Activated naive CD8-positive, alpha-beta T cell treated with anti-CD3 and anti-CD28 coated beads, Interleukin-2, amount 50 U/mL, for 24 hours (primary cell): Measurements from ENCODE around the gene IRF8.
"Not testable (repeated sequence)": the region's sequence is repeated elsewhere in the genome, so short reads cannot be mapped to it uniquely, and the experiment has no call there.

Experiments
- ATAC-seq: fragments of 150-1000 bp; cut with Tn5 transposase; one replicate; pipeline ENCODE4 v1.10.0; 2021
- DNase-seq: peaks from one replicate; pipeline ENCODE4 v3.0.0; 2021
- H3K27ac Mint-ChIP-seq: one replicate; pipeline ENCODE4 v1.8.0; 2021; ENCODE audit warnings: mild to moderate bottlenecking, mixed read lengths
- H3K27me3 Mint-ChIP-seq: one replicate; pipeline ENCODE4 v1.8.0; 2021; ENCODE audit warnings: mixed read lengths
- H3K36me3 Mint-ChIP-seq: one replicate; pipeline ENCODE4 v1.8.0; 2021; ENCODE audit warnings: low read depth, mixed read lengths
- H3K4me1 Mint-ChIP-seq: one replicate; pipeline ENCODE4 v1.8.0; 2021; ENCODE audit warnings: mixed read lengths
- H3K4me3 Mint-ChIP-seq: one replicate; pipeline ENCODE4 v1.8.0; 2021; ENCODE audit warnings: mild to moderate bottlenecking, moderate library complexity, mixed read lengths
- H3K9me3 Mint-ChIP-seq: one replicate; pipeline ENCODE4 v1.8.0; 2021; ENCODE audit warnings: mixed read lengths

IRF8 gene

DNA sequence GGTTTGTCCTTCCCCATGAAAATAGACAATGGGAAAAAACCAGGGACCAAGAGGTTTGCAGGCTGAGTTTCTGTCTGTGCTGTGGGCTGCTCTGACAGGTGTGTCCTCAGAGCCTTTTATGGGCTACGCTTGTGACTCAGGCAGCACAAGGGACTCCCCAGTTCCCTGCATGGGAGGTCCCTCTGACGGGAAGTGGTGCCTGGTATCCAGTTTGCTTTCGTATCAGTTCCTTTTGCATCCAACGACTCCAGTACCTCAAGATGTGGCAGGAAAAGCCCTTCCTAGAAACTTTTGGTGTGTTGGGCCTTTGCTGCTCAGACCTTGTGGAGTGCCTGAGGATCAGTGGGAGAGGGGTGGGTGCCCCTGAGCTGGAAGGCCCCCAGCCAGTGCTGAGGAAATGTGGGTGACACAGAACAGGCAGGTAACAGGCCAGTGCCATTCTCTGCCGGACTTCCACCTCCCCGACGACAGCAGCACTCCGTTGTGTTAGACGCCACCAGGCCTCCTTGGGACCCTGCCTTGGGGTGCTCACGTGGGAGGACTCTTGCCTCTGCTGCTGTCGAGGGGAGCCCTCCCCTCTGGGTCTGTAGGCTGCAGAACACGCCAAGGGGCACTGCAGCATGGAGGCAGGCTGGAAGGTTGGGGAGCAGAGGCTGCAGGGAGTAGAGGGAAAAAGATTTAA, 38.4 kb upstream of the IRF8 start:
- peak; percentile 50 for ATAC-seq
- peaks cover 39% of the 10 kb centered on the region for H3K4me1 Mint-ChIP-seq
- H3K27me3 Mint-ChIP-seq = peaks cover 11% of the 10 kb centered on the region
- no peaks in the 10 kb centered on the region for H3K36me3 Mint-ChIP-seq
- DNase-seq = no peak
- no peak overlapping the region for H3K27ac Mint-ChIP-seq
- H3K4me3 Mint-ChIP-seq = no peak overlapping the region
- peaks cover 8% of the 10 kb centered on the region for H3K9me3 Mint-ChIP-seq

DNA sequence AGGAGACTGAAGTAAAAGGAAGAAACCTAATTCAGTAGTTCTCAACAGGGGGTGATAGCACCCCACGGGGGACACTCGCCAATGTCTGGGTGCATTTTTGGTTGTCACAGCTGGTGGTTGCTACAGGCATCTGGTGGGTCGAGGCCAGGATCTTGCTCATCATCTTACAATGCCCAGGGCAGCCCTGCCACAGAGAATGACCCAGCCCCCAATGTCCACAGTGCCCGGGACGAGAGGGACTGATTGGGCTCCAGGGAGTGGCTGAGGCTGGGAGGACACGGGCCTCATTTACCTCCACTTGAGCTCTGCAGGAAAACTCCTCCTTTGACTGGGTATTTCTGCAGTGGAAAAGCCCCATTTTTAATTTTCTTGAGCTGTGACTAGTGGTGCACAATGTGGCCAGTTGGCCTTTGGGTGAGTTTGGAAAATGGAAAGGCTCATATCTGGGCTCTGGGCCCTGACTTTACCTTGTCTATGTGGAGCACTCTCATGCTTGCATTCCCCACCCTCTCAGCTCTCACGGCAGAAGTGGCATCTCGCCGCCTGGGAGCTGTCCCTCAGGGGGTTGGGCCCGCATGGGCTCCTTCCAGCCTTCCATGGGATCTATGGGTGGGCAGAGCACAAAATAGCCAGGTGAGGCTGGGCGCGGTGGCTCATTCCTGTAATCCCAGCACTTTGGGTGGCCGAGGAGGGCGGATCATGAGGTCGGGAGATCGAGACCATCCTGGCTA, 37.7 kb upstream of the IRF8 start:
- Mint-ChIP-seq H3K27me3 (peaks cover 7% of the 10 kb centered on the region), H3K9me3 (peaks cover 8% of the 10 kb centered on the region), H3K4me3 (no peak overlapping the region), H3K27ac (no peak overlapping the region), H3K4me1 (peaks cover 35% of the 10 kb centered on the region), H3K36me3 (no peaks in the 10 kb centered on the region)
- DNase-seq = no peak
- no peak for ATAC-seq

DNA sequence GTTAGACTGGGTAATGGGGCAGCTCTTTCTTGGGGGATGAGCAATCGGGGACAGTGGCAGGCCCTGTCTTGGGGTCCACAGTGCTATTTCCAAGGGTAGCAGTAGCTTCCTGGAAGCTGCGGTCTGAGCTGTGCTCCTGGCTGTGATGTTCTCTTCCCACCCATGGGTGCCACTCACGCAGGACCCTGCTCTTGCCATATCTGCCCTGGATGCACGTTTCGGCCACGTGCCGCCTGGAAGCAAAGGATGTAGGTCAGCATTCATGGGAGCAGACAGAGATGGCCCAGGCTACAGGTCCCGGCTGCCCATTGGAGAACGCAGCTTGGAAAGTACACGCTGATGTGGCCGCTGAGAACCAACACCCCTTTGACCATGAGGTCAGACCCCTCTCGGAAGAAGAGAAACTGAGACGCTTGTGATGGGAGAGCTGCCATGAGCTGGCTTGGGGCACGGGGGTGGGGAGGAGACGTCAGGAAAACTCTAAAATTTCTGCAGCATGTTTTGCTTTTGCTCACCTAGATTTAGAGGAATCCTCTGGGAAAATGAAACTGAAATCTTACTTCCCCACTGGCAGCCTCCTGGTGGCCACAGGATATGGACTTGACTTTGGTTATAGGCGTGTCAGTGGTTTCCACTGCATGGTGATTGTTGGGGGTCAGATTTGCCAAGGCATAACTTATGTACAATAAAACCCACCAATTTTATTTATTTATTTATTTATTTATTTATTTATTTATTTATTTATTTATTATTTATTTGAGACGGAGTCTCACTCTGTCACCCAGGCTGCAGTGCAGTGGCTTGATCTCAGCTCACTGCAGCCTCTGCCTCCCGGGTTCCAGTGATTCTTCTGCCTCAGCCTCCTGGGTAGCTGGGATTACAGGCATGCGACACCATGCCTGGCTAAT, 36.2 kb upstream of the IRF8 start:
- H3K36me3 Mint-ChIP-seq = no peaks in the 10 kb centered on the region
- DNase-seq = no peak
- ATAC-seq = no peak
- peaks cover 4% of the 10 kb centered on the region for H3K27me3 Mint-ChIP-seq
- H3K4me3 Mint-ChIP-seq = no peak overlapping the region
- peaks cover 28% of the 10 kb centered on the region for H3K4me1 Mint-ChIP-seq
- peak overlapping the region; percentile 35 for H3K27ac Mint-ChIP-seq
- H3K9me3 Mint-ChIP-seq = peaks cover 8% of the 10 kb centered on the region

DNA sequence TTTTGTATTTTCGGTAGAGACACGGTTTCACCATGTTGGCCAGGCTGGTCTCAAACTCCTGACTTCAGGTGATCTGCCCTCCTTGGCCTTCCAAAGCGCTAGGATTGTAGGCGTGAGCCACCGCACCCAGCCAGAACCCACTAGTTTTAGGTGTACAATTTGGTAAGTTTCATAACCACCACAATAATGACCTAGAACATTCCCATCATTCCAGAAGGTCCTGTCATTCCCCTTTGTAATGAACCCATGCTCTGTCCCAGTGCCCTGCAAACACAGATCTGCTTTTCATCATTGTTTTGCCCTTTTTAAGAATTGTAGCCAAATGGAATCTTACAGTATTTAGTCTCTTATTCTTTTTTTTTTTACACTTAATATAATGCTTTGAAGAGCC, 35.6 kb upstream of the IRF8 start:
- H3K27ac Mint-ChIP-seq = no peak overlapping the region
- H3K4me3 Mint-ChIP-seq = no peak overlapping the region
- DNase-seq (no peak), ATAC-seq (no peak)
- peaks cover 8% of the 10 kb centered on the region for H3K9me3 Mint-ChIP-seq
- no peaks in the 10 kb centered on the region for H3K36me3 Mint-ChIP-seq
- peaks cover 4% of the 10 kb centered on the region for H3K27me3 Mint-ChIP-seq
- H3K4me1 Mint-ChIP-seq = peaks cover 28% of the 10 kb centered on the region

DNA sequence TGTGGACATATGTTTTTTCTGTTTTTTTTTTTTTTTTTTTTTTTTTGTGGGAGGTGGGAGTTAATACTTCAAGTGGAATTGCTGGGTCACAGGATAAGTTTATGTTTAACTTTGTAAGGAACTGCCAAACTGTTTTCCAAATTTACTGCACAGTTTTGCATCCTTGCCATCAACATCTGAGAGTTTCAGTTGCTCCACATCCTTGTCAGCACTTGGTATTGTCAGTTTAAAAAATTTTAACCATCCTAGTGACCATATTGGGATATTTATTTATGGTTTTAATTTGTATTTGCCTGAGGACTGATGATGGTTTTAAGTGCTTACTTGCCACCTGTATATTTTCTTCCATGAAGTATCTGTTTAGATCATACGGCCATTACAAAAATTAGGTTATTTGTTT, 34.0 kb upstream of the IRF8 start:
- Mint-ChIP-seq H3K4me1 (peaks cover 35% of the 10 kb centered on the region), H3K27me3 (no peaks in the 10 kb centered on the region), H3K27ac (no peak overlapping the region), H3K9me3 (peaks cover 8% of the 10 kb centered on the region), H3K4me3 (no peak overlapping the region), H3K36me3 (no peaks in the 10 kb centered on the region)
- DNase-seq (no peak), ATAC-seq (no peak)

DNA sequence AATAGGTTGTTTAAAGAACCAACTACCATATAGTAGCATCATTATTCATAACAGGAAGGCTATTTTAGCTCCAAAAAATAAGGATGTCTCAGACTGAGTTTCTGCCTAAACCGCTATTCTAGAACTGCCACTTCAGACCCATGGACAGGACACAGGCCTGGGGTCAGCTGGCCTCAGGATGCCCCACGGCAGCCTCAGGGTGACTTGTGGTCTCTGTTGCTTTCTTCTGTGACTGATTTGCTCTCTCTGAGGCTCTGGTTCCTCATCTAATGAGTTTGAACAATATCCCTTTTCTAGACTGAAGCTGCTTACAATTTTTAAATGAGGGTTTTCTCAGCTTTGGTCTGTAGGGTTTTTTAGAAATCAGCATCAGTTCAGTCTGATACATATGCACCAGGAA, 31.8 kb upstream of the IRF8 start:
- H3K27ac Mint-ChIP-seq = no peak overlapping the region
- ATAC-seq = no peak

DNA sequence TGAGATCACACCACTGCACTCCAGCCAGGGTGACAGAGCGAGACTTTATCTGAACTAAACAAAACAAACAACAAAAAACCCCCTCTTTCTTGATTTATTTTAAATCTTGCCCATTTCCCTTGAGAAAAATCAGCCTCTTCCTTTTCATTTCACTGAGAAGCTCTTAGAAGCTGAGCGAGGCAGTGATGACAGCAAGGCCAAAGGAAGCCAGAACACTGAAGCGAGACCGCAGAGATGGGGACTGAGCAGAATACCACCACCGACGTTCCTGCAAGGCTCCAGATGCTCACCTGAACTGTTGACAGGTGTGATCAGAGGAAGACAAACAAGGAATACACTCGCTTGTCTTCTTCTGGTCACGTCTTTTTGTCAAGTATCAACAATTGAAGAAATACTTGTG, 30.5 kb upstream of the IRF8 start:
- peaks cover 51% of the 10 kb centered on the region for H3K4me1 Mint-ChIP-seq
- ATAC-seq (no peak), DNase-seq (no peak)
- no peaks in the 10 kb centered on the region for H3K36me3 Mint-ChIP-seq
- no peak overlapping the region for H3K4me3 Mint-ChIP-seq
- H3K9me3 Mint-ChIP-seq = peaks cover 8% of the 10 kb centered on the region
- H3K27me3 Mint-ChIP-seq = peaks cover 2% of the 10 kb centered on the region
- peak overlapping the region; percentile 54 for H3K27ac Mint-ChIP-seq

More for the DNA sequence above, 31.8 kb upstream of the IRF8 start:
- no peak for DNase-seq
- H3K4me3 Mint-ChIP-seq = no peak overlapping the region
- H3K9me3 Mint-ChIP-seq = peaks cover 8% of the 10 kb centered on the region
- H3K4me1 Mint-ChIP-seq = peaks cover 46% of the 10 kb centered on the region
- H3K36me3 Mint-ChIP-seq = no peaks in the 10 kb centered on the region
- peaks cover 2% of the 10 kb centered on the region for H3K27me3 Mint-ChIP-seq

DNA sequence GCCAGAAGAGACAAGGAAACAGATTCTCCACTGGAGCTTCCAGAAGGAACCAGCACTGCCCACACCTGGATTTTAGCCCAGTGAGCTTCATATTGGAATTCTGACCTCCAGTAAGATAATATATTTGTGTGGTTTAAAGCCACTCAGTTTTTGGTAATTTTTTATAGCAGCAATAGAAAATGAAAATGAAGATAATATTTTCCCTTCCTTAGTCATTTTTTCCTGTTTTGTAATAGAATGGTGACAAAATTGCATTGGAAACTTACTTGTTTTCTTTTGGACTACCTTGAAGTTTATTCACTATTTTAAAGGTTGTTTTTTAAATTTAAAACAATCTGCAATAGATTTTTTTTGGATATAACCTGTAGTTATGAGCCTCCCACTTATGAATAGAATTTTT, 29.8 kb upstream of the IRF8 start:
- Mint-ChIP-seq H3K4me1 (peaks cover 52% of the 10 kb centered on the region), H3K4me3 (no peak overlapping the region), H3K9me3 (peaks cover 6% of the 10 kb centered on the region), H3K27me3 (peaks cover 2% of the 10 kb centered on the region), H3K27ac (peak overlapping the region; percentile 54), H3K36me3 (no peaks in the 10 kb centered on the region)
- no peak for ATAC-seq
- DNase-seq = no peak

DNA sequence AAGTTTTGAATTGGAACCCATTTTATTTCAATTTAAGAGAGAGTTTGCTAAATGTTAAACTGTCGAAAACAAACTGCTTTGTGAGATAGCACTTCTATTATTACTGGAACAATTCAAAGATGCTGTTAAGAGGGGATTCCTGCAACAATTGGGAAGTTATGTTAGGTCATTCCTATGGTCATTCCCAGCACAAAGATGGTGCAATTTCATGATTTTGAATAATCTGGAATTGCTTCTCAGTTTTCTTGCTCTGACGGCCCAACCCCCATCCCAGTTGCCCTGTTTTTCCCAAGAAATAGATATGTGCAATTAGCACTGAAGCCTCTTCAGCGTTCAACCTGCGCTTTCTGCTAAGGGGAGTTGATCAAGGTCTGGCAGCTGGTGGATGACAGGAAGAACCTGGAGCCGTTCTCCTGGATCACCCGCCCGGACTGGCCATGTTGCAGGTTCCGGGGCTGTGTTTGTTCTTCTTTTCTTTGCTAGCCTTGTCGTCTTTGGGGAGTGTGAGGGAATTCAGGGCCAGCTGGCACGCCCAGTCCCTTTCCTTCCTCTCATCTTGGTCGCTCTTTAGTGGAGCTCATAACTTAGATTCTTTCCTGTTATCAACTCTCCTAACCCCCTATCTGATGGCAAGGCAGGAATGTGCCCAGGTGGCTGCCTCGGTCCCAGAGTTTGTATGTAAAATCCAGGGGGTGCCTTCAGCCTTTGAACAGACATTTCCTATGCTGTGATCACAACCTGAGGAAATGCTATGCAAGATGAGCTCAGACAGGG, 29.0 kb upstream of the IRF8 start:
- Mint-ChIP-seq H3K27me3 (peaks cover 2% of the 10 kb centered on the region), H3K9me3 (peaks cover 3% of the 10 kb centered on the region), H3K4me3 (peak overlapping the region; percentile 33), H3K36me3 (no peaks in the 10 kb centered on the region), H3K4me1 (peaks cover 55% of the 10 kb centered on the region), H3K27ac (peak overlapping the region; percentile 69)
- ATAC-seq = no peak
- no peak for DNase-seq

DNA sequence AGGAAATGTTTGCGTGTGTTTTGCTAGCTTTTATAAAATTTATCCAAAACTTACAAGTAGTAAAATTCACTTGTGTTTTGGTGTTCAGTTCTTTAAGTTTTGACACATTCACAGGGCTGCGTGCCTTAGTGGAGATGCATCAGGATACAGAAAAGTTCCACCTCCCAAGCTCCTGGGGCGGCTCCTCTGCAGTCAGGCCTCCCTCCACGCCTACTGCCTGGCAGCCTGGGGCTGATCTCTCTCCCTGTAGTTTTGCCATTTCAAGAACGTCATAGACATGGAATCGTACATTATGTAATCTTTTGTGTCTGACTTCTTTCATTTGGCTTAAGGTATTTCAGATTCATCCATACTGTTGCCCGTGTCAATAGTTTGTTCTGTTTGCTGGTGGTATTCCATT, 27.2 kb upstream of the IRF8 start:
- Mint-ChIP-seq H3K4me3 (no peak overlapping the region), H3K27me3 (peaks cover 13% of the 10 kb centered on the region), H3K27ac (peak overlapping the region; percentile 57), H3K36me3 (no peaks in the 10 kb centered on the region), H3K9me3 (no peaks in the 10 kb centered on the region), H3K4me1 (peaks cover 55% of the 10 kb centered on the region)
- DNase-seq (no peak), ATAC-seq (no peak)

DNA sequence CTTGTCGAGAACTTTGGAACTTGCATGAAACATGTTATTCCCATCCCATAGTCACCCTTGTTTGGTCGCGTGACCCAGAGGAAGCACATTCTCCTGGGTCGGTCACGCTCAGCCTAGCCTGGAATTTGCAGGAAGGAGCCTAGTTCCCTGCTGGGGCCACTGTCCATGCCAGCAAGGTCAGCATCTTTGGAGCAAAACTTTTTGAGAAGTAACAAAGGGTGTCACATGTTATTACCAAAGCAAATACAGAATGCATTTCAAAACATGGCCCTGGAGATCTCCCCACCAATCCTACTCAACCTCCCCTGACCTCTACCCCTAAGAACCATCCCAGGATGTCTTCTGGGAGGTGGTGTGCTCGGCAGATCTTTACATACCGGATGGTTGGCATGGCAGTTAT, 26.2 kb upstream of the IRF8 start:
- Mint-ChIP-seq H3K9me3 (no peaks in the 10 kb centered on the region), H3K27ac (no peak overlapping the region), H3K36me3 (no peaks in the 10 kb centered on the region), H3K4me1 (peaks cover 50% of the 10 kb centered on the region), H3K4me3 (no peak overlapping the region), H3K27me3 (peaks cover 15% of the 10 kb centered on the region)
- no peak for ATAC-seq
- no peak for DNase-seq

DNA sequence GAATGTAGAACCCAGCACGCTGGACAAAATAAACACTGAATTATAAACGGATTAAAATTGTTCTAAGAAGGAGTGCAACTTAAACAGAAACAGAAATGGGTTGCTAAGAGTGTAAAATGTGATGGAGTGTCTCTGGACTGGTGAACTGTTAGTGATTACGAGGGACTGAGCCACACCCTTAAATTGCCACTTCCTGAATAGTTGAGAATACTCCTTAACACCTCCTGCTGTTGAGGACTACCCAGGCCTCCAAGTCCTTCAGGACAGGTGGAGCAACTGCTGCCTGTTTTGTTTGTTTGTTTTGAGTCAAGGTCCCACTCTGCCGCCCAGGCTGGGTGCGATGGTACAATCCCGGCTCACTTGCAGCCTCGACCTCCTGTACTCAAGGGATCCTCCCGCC, 25.8 kb upstream of the IRF8 start:
- ATAC-seq = no peak
- Mint-ChIP-seq H3K9me3 (no peaks in the 10 kb centered on the region), H3K4me3 (no peak overlapping the region), H3K36me3 (no peaks in the 10 kb centered on the region), H3K27me3 (peaks cover 16% of the 10 kb centered on the region), H3K27ac (no peak overlapping the region), H3K4me1 (peaks cover 47% of the 10 kb centered on the region)
- DNase-seq = no peak

DNA sequence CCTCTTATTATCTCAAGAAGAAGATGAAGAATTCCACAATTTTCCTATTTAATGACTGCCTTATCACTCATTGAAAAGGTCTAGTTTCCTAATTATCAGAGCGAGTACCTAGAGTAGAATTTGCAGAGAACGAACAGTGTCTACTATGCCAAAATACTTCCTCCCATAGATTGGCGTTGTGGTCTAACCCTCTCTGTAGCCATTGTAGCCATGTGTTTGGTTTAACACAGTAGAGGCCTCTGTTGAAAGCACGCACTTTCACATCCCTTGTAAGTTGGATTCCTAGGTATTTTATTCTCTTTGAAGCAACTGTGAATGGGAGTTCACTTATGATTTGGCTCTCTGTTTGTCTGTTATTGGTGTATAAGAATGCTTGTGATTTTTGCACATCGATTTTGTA, 24.9 kb upstream of the IRF8 start:
- peaks cover 16% of the 10 kb centered on the region for H3K27me3 Mint-ChIP-seq
- H3K9me3 Mint-ChIP-seq, ATAC-seq, H3K27ac Mint-ChIP-seq, DNase-seq, H3K36me3 Mint-ChIP-seq, H3K4me3 Mint-ChIP-seq: not testable (repeated sequence)
- peaks cover 40% of the 10 kb centered on the region for H3K4me1 Mint-ChIP-seq

DNA sequence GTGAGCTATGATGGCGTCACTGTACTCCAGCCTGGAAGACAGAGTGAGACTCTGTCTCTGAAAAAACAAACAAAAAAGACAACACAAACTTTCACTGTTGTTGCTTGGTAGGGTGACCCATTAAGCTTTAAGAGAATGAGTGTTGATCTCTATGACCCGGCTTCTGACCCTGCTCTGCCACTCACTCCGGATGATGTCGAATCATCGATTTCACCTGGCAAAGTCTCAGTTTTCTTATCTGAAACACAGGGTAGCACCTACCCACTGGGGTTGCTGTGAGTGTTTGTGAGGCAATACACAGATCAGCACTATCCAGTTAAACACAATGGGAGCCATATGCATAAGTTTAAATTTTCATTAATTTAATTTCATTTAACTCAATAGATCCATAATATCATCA, 20.6 kb upstream of the IRF8 start:
- no peak overlapping the region for H3K4me3 Mint-ChIP-seq
- H3K9me3 Mint-ChIP-seq = no peaks in the 10 kb centered on the region
- DNase-seq (no peak), ATAC-seq (no peak)
- H3K36me3 Mint-ChIP-seq = no peaks in the 10 kb centered on the region
- H3K4me1 Mint-ChIP-seq = peaks cover 47% of the 10 kb centered on the region
- H3K27ac Mint-ChIP-seq = no peak overlapping the region
- peaks cover 14% of the 10 kb centered on the region for H3K27me3 Mint-ChIP-seq
